ENCODE measurements around the gene CLIP4. TPM values are rescaled to one million over a fixed set of nuclear protein-coding genes. Genes with fewer than 3 reads are reported as not detected.
A peak's percentile ranks its signal among the peaks of the same experiment; 100 is the strongest.
"Not testable (repeated sequence)": the region's sequence is repeated elsewhere in the genome, so short reads cannot be mapped to it uniquely, and the experiment has no call there.

The CLIP4 gene
- total RNA-seq, 1 donor from 2014 or later: 27.7 TPM

DNA sequence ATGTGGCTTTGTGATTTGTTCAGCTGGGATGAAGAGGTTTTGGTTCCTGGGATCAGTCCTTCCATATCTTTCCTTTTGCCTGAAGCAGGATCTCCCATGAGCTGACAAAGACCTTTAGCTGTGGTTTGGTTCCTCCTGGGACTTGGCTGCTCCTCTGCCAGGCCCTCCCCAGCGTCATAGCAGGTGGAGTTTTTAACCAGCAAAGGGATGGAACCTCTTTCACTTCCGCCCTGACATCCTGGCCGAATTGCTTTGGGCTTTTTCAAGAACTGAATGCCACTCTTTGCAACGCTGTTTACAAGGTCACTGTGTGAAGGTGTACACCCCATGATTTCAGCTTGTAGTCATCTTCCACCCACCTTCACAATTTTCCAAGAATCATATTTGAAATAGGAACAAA is 41.3 kb upstream of the CLIP4 start:
- no peaks in the 10 kb centered on the region for H3K36me3 ChIP-seq (ENCODE audit: control insufficient read depth in 3 of 3, insufficient read depth in 3 of 3, low read length in 3 of 3)
- H3K4me3 ChIP-seq (ENCODE audit: low read length in 3 of 3): no peak overlapping the region
- H3K4me1 ChIP-seq (ENCODE audit: control insufficient read depth in 3 of 3, insufficient read depth in 3 of 3, low read length in 3 of 3): peaks cover 0 to 5% (median 0%) of the 10 kb centered on the region in 3 donors
- no peaks in the 10 kb centered on the region for H3K9me3 ChIP-seq (ENCODE audit: control insufficient read depth in 3 of 3, low read length in 3 of 3)
- H3K27me3 ChIP-seq (ENCODE audit: control insufficient read depth in 3 of 3, insufficient read depth in 3 of 3, low read length in 3 of 3): no peaks in the 10 kb centered on the region
- H3K27ac ChIP-seq (ENCODE audit: low read depth, low read length): peak overlapping the region; percentile 22
- no peak overlapping the region for H3K9ac ChIP-seq (ENCODE audit: low read depth in 1 of 3, low read length in 3 of 3)

- peak within 1 kb of the TSS; percentile 22 for H3K27ac ChIP-seq (ENCODE audit: low read depth, low read length)
Measured at GRCh38 chr2:29074411-29074810, 40.8 kb upstream of the CLIP4 start, which contains the start of gene PCARE. Gene PCARE (minus strand): TSS chr2:29074523. CDS start chr2:29074261, 262 bp downstream.

GRCh38 chr2:29075894-29076705 is 39.1 kb upstream of the CLIP4 start:
- Histone ChIP-seq H3K4me3 (ENCODE audit: low read length in 3 of 3) (no peak overlapping the region), H3K27me3 (ENCODE audit: control insufficient read depth in 3 of 3, insufficient read depth in 3 of 3, low read length in 3 of 3) (no peaks in the 10 kb centered on the region), H3K4me1 (ENCODE audit: control insufficient read depth in 3 of 3, insufficient read depth in 3 of 3, low read length in 3 of 3) (peaks cover 0 to 5% (median 0%) of the 10 kb centered on the region in 3 donors), H3K9ac (ENCODE audit: low read depth in 1 of 3, low read length in 3 of 3) (no peak overlapping the region), H3K9me3 (ENCODE audit: control insufficient read depth in 3 of 3, low read length in 3 of 3) (peaks cover 3 to 9% (median 5%) of the 10 kb centered on the region in 3 donors), H3K36me3 (ENCODE audit: control insufficient read depth in 3 of 3, insufficient read depth in 3 of 3, low read length in 3 of 3) (peaks cover 0 to 7% (median 0%) of the 10 kb centered on the region in 3 donors), H3K27ac (ENCODE audit: low read depth, low read length) (no peak overlapping the region)

More at GRCh38 chr2:29074411-29074810, 40.8 kb upstream of the CLIP4 start, which contains the start of gene PCARE:
- no peaks in the 10 kb centered on the region for H3K36me3 ChIP-seq (ENCODE audit: control insufficient read depth in 3 of 3, insufficient read depth in 3 of 3, low read length in 3 of 3)
- no peak within 1 kb of the TSS for H3K9ac ChIP-seq (ENCODE audit: low read depth in 1 of 3, low read length in 3 of 3)
- H3K9me3 ChIP-seq (ENCODE audit: control insufficient read depth in 3 of 3, low read length in 3 of 3): peaks cover 0 to 4% (median 0%) of the 10 kb centered on the region in 3 donors
- H3K27me3 ChIP-seq (ENCODE audit: control insufficient read depth in 3 of 3, insufficient read depth in 3 of 3, low read length in 3 of 3): no peaks in the 10 kb centered on the region
- peaks cover 0 to 5% (median 0%) of the 10 kb centered on the region in 3 donors for H3K4me1 ChIP-seq (ENCODE audit: control insufficient read depth in 3 of 3, insufficient read depth in 3 of 3, low read length in 3 of 3)
- H3K4me3 ChIP-seq (ENCODE audit: low read length in 3 of 3): no peak within 1 kb of the TSS

- H3K27me3 ChIP-seq (ENCODE audit: control insufficient read depth in 3 of 3, insufficient read depth in 3 of 3, low read length in 3 of 3): no peaks in the 10 kb centered on the region
- no peak overlapping the region for H3K27ac ChIP-seq (ENCODE audit: low read depth, low read length)
- no peak overlapping the region for H3K4me3 ChIP-seq (ENCODE audit: low read length in 3 of 3)
- peaks cover 3 to 9% (median 5%) of the 10 kb centered on the region in 3 donors for H3K9me3 ChIP-seq (ENCODE audit: control insufficient read depth in 3 of 3, low read length in 3 of 3)
- no peaks in the 10 kb centered on the region for H3K4me1 ChIP-seq (ENCODE audit: control insufficient read depth in 3 of 3, insufficient read depth in 3 of 3, low read length in 3 of 3)
- no peak overlapping the region for H3K9ac ChIP-seq (ENCODE audit: low read depth in 1 of 3, low read length in 3 of 3)
- peaks cover 0 to 7% (median 0%) of the 10 kb centered on the region in 3 donors for H3K36me3 ChIP-seq (ENCODE audit: control insufficient read depth in 3 of 3, insufficient read depth in 3 of 3, low read length in 3 of 3)
Measured at GRCh38 chr2:29079887-29080286, 35.3 kb upstream of the CLIP4 start.

DNA sequence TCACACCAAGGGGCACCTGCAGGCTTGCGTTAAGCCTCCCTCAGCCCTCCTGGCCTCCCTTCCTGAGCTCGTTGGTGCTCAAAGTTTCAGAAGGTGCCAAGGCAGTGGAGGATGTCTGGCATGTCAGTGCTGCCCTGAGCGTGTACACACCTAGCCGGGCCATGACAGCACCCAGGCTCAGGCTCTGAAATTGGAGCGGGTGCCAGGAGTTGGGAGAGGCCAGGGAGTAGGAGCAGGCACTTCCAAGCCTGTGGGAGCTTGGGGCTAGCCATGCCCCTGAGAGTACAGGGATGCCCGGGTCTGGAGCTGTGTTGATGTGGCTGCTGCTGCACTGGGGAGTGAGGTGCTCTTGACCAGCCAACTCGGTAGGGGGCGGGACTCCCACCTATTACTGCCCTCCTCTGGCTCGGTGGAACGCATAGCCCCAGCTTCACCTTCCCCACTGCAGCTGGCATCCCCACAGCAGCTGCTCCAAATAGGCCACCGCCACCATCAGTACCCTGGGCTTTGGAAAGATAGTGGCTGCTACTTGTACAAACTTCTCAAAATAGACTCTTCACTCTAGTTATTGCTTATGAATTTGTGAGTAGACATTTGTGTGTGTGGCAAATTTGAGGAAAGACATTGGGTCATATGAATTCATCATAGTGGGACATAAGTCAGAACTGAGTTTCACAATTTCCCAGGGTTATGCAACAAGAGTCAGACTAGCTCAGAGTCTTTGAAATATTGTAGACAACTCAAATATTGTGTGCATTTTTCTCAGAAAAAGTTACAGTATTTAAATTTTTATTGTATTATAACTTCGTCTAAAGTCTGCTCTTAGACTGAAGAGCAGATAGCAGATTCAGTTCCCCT is 34.1 kb upstream of the CLIP4 start:
- H3K27me3 ChIP-seq (ENCODE audit: control insufficient read depth in 3 of 3, insufficient read depth in 3 of 3, low read length in 3 of 3): no peaks in the 10 kb centered on the region
- H3K4me3 ChIP-seq (ENCODE audit: low read length in 3 of 3): no peak overlapping the region
- no peak overlapping the region for H3K9ac ChIP-seq (ENCODE audit: low read depth in 1 of 3, low read length in 3 of 3)
- peaks cover 3 to 9% (median 5%) of the 10 kb centered on the region in 3 donors for H3K9me3 ChIP-seq (ENCODE audit: control insufficient read depth in 3 of 3, low read length in 3 of 3)
- H3K36me3 ChIP-seq (ENCODE audit: control insufficient read depth in 3 of 3, insufficient read depth in 3 of 3, low read length in 3 of 3): peaks cover 0 to 7% (median 0%) of the 10 kb centered on the region in 3 donors
- no peak overlapping the region for H3K27ac ChIP-seq (ENCODE audit: low read depth, low read length)
- no peaks in the 10 kb centered on the region for H3K4me1 ChIP-seq (ENCODE audit: control insufficient read depth in 3 of 3, insufficient read depth in 3 of 3, low read length in 3 of 3)

- H3K27me3 ChIP-seq (ENCODE audit: control insufficient read depth in 3 of 3, insufficient read depth in 3 of 3, low read length in 3 of 3): no peaks in the 10 kb centered on the region
- peaks cover 3 to 9% (median 5%) of the 10 kb centered on the region in 3 donors for H3K9me3 ChIP-seq (ENCODE audit: control insufficient read depth in 3 of 3, low read length in 3 of 3)
- H3K4me1 ChIP-seq (ENCODE audit: control insufficient read depth in 3 of 3, insufficient read depth in 3 of 3, low read length in 3 of 3): no peaks in the 10 kb centered on the region
- H3K27ac ChIP-seq (ENCODE audit: low read depth, low read length): no peak overlapping the region
- H3K4me3 ChIP-seq (ENCODE audit: low read length in 3 of 3): no peak overlapping the region
- no peak overlapping the region for H3K9ac ChIP-seq (ENCODE audit: low read depth in 1 of 3, low read length in 3 of 3)
- H3K36me3 ChIP-seq (ENCODE audit: control insufficient read depth in 3 of 3, insufficient read depth in 3 of 3, low read length in 3 of 3): peaks cover 0 to 9% (median 0%) of the 10 kb centered on the region in 3 donors
Measured at GRCh38 chr2:29082804-29083495, 32.3 kb upstream of the CLIP4 start.

DNA sequence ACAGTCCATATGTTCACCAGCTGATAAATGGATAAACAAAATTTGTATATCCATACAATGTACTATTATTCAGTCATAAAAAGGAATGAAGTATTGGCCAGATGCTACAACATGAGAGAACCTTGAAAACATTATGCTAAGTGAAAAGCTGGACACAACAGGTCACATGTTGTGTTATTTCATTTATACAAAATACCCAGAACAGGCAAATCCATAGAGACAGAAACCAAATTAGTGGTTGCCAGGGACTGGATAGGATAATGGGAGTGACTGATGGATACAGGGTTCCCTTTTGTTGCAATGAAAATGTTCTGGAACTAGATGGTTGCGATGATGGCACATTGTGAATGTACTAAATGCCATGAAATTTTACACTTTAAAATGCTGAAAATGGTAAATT is 30.7 kb upstream of the CLIP4 start:
- no peak overlapping the region for H3K4me3 ChIP-seq (ENCODE audit: low read length in 3 of 3)
- H3K36me3 ChIP-seq (ENCODE audit: control insufficient read depth in 3 of 3, insufficient read depth in 3 of 3, low read length in 3 of 3): peaks cover 0 to 12% (median 0%) of the 10 kb centered on the region in 3 donors
- H3K4me1 ChIP-seq (ENCODE audit: control insufficient read depth in 3 of 3, insufficient read depth in 3 of 3, low read length in 3 of 3): no peaks in the 10 kb centered on the region
- no peak overlapping the region for H3K9ac ChIP-seq (ENCODE audit: low read depth in 1 of 3, low read length in 3 of 3)
- H3K27me3 ChIP-seq (ENCODE audit: control insufficient read depth in 3 of 3, insufficient read depth in 3 of 3, low read length in 3 of 3): no peaks in the 10 kb centered on the region
- no peak overlapping the region for H3K27ac ChIP-seq (ENCODE audit: low read depth, low read length)
- H3K9me3 ChIP-seq (ENCODE audit: control insufficient read depth in 3 of 3, low read length in 3 of 3): peaks cover 2 to 9% (median 3%) of the 10 kb centered on the region in 3 donors

DNA sequence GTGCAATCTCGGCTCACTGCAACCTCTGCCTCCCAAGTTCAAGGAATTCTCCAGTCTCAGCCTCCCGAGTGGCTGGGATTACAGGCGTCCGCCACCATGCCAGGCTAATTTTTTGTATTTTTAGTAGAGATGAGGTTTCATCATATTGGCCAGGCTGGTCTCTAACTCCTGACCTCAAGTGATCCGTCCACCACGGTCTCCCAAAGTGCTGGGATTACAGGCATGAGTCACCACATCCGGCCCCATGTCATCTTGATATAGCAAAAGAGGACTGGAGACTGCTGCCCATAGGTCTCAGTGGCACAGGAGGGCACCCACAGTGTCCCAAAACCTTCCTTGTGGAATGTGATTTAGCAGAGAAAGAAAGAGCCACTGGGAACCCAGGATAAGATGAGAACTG is 24.9 kb upstream of the CLIP4 start:
- H3K36me3 ChIP-seq (ENCODE audit: control insufficient read depth in 3 of 3, insufficient read depth in 3 of 3, low read length in 3 of 3); H3K4me1 ChIP-seq (ENCODE audit: control insufficient read depth in 3 of 3, insufficient read depth in 3 of 3, low read length in 3 of 3); H3K27ac ChIP-seq (ENCODE audit: low read depth, low read length); H3K27me3 ChIP-seq (ENCODE audit: control insufficient read depth in 3 of 3, insufficient read depth in 3 of 3, low read length in 3 of 3); H3K9me3 ChIP-seq (ENCODE audit: control insufficient read depth in 3 of 3, low read length in 3 of 3); H3K9ac ChIP-seq (ENCODE audit: low read depth in 1 of 3, low read length in 3 of 3); H3K4me3 ChIP-seq (ENCODE audit: low read length in 3 of 3): not testable (repeated sequence)

DNA sequence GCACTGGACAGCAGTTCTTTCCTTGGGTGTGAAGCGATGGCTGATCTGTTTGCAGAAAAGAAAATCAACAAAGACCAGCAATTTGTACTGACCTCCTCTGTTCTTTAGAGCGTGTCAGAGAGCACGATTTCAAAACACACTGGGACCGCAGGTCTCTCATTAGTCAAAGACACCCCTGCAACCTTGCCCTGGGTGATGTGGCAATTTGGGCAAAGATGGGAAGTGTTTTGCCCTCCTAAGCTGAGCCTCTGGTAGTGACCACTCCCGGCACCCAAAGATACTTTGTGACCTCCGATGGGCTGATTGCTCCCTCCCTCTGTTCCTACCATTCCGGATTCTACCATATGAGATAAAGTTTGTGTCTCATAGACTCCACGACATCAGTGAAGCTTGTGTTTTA is 18.2 kb upstream of the CLIP4 start:
- no peak overlapping the region for H3K27ac ChIP-seq (ENCODE audit: low read depth, low read length)
- no peaks in the 10 kb centered on the region for H3K36me3 ChIP-seq (ENCODE audit: control insufficient read depth in 3 of 3, insufficient read depth in 3 of 3, low read length in 3 of 3)
- no peak overlapping the region for H3K9ac ChIP-seq (ENCODE audit: low read depth in 1 of 3, low read length in 3 of 3)

More for the DNA sequence above, 18.2 kb upstream of the CLIP4 start:
- H3K4me3 ChIP-seq (ENCODE audit: low read length in 3 of 3): no peak overlapping the region
- H3K9me3 ChIP-seq (ENCODE audit: control insufficient read depth in 3 of 3, low read length in 3 of 3): no peaks in the 10 kb centered on the region
- H3K4me1 ChIP-seq (ENCODE audit: control insufficient read depth in 3 of 3, insufficient read depth in 3 of 3, low read length in 3 of 3): no peaks in the 10 kb centered on the region
- no peaks in the 10 kb centered on the region for H3K27me3 ChIP-seq (ENCODE audit: control insufficient read depth in 3 of 3, insufficient read depth in 3 of 3, low read length in 3 of 3)

Measured in skeletal muscle tissue (tissue), 4 donors.